SH-SY5Y (cell line): ENCODE measurements around the gene MAGI2.

Experiments used
- GATA2 ChIP-seq: IDR thresholded peaks from 2 replicates; pipeline ENCODE4 v1.6.1; 2011; ENCODE audit warnings: mild to moderate bottlenecking, low read depth, low read length
- GATA3 ChIP-seq: IDR thresholded peaks from 2 replicates; pipeline ENCODE4 v1.6.1; 2011; ENCODE audit warnings: low read depth, mild to moderate bottlenecking, low read length, moderate library complexity

MAGI2 gene

DNA sequence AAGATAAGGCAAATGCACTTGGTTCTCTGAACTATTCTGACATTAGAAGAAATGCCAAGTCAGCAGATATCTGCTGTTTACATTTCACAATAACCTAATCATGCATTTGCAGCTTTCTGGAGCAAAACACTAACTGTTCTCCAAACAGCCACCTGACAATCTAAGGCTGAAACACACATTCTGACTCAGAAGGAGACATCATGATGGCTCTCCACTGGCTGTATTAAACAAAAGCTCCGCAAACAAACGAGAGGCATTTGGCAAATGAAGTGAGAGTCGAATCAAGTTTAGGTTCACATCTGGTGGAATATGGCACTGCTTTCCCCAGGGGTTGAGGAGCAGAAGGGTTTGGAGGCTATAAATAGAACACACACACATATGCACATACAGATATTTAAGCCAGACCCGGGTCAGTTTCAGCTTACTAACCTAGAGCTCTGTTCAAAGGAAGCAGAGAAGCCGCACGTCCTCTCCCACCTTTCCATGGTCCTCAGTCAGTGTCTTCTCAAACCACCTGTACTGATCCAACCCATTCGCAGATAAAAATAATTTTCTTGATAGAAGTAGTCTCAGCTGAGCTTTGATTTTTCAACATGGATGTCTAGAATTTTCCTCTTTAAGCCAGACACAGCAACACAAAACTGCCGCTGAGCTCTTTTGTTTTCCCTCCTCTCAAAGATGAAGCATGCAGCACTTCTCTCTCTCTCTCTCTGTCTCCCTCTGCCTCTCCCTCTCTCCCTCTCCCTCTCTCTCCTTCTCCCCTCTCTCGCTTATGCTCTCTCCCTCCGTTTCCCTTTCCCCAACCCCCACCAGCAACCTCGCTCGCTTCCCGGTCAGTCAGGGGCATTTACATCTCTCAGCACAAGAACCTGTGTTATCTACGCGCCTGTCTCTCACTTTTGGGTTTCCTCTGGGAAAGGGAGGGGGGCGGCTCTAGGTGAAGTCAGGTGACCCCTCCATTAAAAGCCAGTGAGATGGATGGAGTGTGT is 682.8 kb downstream of the MAGI2 start:
- TF ChIP-seq GATA3 (no peak), GATA2 (peak; percentile 59)

GRCh38 chr7:78769481-78770101 is 683.9 kb downstream of the MAGI2 start:
- TF ChIP-seq GATA3 (no peak), GATA2 (peak; percentile 44; the same call in 1 of the 2 replicates)

- TF ChIP-seq GATA2 (no peak), GATA3 (no peak)
Observed at GRCh38 chr7:78768859-78769258, 684.6 kb downstream of the MAGI2 start.

DNA sequence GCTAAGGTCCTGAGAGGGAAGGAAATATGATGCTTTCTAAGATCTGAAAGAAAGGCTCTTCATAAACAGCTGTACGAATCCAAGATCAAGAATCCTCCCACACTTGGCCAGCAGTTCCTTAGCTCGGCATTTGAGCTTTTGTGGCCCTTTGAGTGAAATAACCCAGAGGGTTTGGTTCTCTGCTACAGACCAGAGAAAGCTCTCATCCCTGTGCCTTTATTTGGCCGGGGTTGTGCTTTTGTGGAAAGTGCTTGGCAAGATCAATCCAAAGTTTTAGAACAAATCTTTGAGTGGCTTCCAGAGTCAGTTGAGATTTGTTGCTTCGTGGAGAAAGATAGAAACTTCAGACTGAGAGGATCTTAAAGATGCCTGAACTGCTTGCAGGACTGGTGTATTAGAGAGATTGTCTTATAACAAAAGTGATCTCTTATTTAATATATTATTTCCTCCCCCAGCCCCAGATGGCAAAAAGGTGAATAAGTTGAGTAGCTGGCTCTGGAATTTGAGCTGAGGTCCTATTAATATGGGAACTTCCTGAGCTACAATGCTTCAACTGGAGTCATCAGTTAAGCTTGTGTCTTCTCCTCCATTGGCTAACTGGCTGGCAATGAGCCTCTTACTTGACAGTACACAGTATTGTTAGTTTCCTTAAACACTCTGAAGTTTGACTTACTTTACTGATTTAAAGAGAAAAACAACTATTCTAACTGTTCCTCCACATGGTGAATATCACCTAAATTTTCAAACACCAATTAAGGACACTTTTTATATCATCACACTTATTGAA is 687.3 kb downstream of the MAGI2 start:
- TF ChIP-seq GATA2: no peak
- no peak for TF ChIP-seq GATA3

DNA sequence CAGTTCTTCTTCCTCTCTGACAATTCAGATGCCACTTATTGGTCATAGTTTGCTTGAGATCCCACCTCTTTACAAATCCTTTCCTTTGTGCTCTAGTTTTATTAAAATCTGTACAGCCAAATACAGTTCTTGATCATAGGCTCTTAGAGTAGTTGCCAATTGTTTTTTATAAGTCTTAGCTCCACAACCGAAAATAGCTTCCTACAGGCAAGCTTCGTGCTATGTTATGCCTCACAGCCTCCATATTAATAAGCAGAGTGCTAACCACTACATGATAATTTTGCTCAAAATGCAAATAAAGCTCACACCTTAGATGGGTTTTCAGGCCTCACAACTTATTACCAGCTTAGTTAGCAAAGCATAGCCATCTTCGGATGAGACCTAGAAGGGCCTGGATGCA is 688.9 kb downstream of the MAGI2 start:
- TF ChIP-seq GATA3 (no peak), GATA2 (no peak)

DNA sequence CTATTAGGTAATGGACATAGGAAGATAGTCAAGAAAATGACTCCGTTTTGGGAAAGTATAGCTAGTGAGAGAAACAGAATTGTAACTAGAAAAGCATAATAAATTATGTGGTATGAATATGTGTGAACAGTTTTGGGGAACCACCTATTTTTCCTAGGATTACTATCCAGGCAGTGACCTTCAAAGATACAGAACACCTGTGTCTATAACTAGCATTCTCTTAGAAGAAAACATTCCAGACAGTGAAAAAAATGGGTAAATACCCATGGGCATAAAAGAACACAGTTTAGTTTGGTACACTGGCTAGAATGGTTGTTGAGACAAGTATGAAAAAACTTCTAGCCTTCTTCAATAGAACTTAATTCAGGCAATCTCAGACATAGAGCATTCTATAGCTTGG is 690.8 kb downstream of the MAGI2 start:
- no peak for TF ChIP-seq GATA3
- no peak for TF ChIP-seq GATA2

DNA sequence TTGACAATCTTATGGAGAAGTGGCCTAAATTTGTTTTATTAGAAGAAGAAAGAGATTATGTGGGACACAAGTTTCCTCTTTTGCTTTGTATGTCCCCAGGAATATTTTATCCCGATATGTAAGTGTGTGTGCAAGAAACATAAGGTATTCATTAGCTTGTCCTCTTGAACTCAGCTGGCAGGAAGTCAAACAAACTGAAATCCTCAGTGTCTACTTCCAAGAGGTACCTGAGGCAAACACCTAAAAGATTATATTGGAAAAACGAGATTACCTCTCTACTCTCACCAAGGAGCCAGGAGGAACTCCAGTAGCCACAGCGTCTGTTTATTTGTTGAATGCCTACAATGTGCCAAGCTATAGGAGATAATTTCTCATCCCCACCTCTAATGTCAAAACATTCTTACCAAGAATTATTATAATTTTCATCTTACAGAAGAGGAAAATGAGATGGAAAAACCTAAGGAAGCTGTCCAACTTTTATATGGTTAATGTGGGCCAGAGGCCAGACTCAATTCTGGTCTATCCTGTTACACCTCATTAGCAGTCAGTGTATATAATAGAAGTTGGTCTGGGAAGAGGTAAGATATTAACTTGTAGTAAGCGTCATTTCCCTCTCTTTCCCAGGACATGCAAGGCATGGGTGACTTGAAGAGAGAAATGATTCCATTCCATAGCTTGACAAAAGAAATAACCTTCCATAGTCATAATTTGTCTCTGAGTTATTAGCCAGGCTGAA is 692.7 kb downstream of the MAGI2 start:
- TF ChIP-seq GATA2 (no peak), GATA3 (no peak)

DNA sequence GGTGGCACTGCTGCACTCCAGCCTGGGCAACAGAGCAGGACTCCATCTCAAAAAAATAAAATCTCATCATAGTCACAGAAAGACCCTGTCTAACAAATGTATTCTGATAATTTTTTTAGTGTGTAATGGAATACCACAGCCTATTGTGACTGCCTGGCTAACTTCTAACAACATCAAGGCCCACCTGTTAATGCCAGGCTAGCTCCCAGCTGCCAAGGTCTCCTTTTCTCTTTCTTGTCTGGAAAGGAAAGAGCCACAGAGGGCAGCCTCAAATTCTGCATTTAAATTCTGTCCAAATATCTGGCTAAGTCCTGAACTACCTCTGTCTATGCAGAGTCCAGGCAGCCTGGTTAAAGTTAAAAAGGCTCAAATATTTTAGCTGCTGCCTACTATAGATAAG is 700.9 kb downstream of the MAGI2 start:
- TF ChIP-seq GATA2 (no peak), GATA3 (no peak)

DNA sequence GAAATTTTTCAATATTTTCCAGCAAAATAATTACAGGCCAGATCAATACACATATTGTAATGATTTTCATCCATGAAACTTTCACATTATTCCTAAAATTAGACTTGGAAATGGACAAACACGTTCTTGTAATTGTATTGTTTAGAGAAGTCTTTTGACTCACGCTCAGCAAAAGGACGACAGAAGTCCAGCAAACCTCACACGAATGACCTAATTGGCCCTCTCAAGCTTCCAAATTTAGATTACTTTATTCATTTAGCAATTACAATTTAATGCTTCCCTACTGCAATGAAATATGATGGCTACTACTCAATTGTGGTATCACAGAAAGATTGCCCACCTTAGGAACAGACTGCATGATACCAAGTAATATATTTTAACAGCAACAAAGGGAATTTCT is 702.2 kb downstream of the MAGI2 start:
- TF ChIP-seq GATA2 (no peak), GATA3 (no peak)

GRCh38 chr7:78749052-78749746 is 704.3 kb downstream of the MAGI2 start:
- TF ChIP-seq GATA3: no peak
- TF ChIP-seq GATA2: no peak

GRCh38 chr7:78747592-78747991 is 705.9 kb downstream of the MAGI2 start:
- no peak for TF ChIP-seq GATA2

GRCh38 chr7:78746301-78746700 is 707.2 kb downstream of the MAGI2 start:
- TF ChIP-seq GATA2: no peak
- no peak for TF ChIP-seq GATA3

DNA sequence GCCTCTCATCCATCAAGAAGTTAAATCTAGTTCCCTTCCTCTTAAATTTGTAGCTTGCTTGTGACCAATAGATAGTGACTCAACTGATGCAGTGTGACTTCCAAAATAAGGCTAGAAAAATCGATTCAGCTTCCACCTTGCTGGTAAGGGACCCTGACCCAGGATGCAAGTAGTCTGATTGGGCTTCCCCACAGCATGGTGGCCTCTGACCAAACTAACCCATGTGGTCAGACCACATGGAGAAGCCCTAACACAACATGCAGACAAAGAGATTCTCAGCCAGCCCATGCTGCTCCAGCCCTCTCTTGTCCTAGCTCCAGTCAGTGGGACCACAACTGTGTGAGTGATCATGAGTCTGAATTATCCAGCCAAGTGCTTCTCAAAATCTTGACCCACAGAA is 710.8 kb downstream of the MAGI2 start:
- TF ChIP-seq GATA3: no peak
- no peak for TF ChIP-seq GATA2

DNA sequence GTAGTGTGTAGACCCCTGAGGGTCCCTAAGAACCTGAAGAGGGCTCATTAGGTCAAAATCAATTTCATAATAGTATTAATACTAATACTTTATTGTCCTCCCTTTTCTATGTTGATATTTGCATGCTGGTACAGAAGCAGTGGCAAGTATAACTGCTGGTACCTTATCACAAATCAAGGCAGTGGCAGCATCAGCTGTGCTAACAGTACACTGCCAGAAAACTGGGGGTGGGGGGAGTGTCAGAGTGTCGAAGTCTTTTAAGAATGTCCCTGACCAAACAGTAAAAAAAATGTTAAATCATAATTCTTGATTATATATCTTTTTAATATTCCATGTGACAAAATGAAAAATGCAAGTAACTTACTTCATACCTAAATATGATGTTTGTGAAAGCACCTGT is 716.9 kb downstream of the MAGI2 start:
- TF ChIP-seq GATA2 (no peak), GATA3 (no peak)
